Fibroblast of lung (primary cell): ENCODE data around the gene CLASP1.

Experiments used
- EZH2 ChIP-seq: IDR thresholded peaks from 2 replicates; pipeline ENCODE4 v1.5.1; 2012; ENCODE audit warnings: low read length, control low read depth, mild to moderate bottlenecking; ENCODE audit errors: missing control alignments
- TF ChIP-seq, protein P1 (sequence below), 2 donors: IDR thresholded peaks in 1 of 2; conservative IDR thresholded peaks in 1 of 2; 1 replicate in 1 of 2; 2 replicates in 1 of 2; pipeline ENCODE4 v1.5.1; 2011 to 2012; ENCODE audit warnings: low read length in 2 of 2, control low read depth in 1 of 2, inconsistent platforms in 1 of 2, low read depth in 1 of 2, mild to moderate bottlenecking in 1 of 2

DNA sequence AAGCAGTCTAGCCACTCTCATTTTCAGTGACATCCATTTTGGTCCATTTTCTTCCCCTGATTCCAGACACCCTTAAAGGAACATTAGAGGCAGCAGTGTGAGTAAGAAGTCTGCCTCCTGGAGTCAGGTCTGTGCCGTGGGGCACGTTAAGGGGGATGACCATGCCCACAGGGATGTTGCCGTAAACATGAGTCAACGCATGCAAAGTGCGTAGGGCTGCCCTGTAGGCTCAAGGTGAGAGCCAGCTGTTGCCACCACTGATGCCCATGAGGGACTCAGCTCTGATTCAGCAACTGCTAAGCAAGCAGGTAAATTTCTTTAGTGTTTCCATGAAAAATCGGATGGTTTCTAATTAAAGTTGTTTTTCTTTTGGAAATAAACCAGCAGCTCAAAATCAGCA lies 302.9 kb downstream of the CLASP1 start:
- TF ChIP-seq, protein P1, sequence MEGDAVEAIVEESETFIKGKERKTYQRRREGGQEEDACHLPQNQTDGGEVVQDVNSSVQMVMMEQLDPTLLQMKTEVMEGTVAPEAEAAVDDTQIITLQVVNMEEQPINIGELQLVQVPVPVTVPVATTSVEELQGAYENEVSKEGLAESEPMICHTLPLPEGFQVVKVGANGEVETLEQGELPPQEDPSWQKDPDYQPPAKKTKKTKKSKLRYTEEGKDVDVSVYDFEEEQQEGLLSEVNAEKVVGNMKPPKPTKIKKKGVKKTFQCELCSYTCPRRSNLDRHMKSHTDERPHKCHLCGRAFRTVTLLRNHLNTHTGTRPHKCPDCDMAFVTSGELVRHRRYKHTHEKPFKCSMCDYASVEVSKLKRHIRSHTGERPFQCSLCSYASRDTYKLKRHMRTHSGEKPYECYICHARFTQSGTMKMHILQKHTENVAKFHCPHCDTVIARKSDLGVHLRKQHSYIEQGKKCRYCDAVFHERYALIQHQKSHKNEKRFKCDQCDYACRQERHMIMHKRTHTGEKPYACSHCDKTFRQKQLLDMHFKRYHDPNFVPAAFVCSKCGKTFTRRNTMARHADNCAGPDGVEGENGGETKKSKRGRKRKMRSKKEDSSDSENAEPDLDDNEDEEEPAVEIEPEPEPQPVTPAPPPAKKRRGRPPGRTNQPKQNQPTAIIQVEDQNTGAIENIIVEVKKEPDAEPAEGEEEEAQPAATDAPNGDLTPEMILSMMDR (conservative IDR thresholded peaks at IDR 0.05 in 1 of 2, IDR thresholded peaks at IDR 0.05 in 1 of 2; ENCODE audit: low read depth in 1 of 2, low read length in 2 of 2) = no peak
- TF ChIP-seq EZH2 = no peak
